PC-9 (cell line): ENCODE data around the gene NFKBIA. TPM values are rescaled to one million over a fixed set of nuclear protein-coding genes. Genes with fewer than 3 reads are reported as not detected.

ENCODE experiments used
- BruUV-seq: library from RNA; stranded (reverse); fragments of 400-500 nt; replicated peaks from 2 replicates; lab custom pipeline; 2021; lab: Mats Ljungman, UMichigan
- CTCF ChIA-PET: fragments of 300-600 bp; sonication (Branson Sonifier 250); formaldehyde crosslinking; loops from one replicate; lab custom pipeline; 2022; ENCODE audit warnings: antibody characterized with exemption; lab: Charles Lee
- POLR2A ChIA-PET: fragments of 300-600 bp; sonication (Branson Sonifier 250); formaldehyde crosslinking; loops from one replicate; lab custom pipeline; 2022; ENCODE audit warnings: antibody characterized with exemption; ENCODE audit not compliant: unreplicated experiment; lab: Charles Lee
- DNase-seq, 2 experiments: peaks; one replicate each; pipeline versions ENCODE4 v3.0.0 to v3.0.0-alpha.2; 2015 to 2022; ENCODE audit warnings: mixed read lengths in 1 of 2
- H2AFZ ChIP-seq: fragments of 200-600 bp; sonication (generic); 2 replicates; pipeline ENCODE4 v1.8.1; 2017; ENCODE audit warnings: antibody characterized with exemption
- H3F3A ChIP-seq: fragments of 200-600 bp; sonication (generic); 2 replicates; pipeline ENCODE4 v1.8.1; 2017; ENCODE audit warnings: antibody characterized with exemption, mild to moderate bottlenecking, low read depth; ENCODE audit not compliant: insufficient read depth
- H3K27ac ChIP-seq: fragments of 200-600 bp; sonication (generic); 2 replicates; pipeline ENCODE4 v1.6.1; 2016; ENCODE audit warnings: mixed run types
- H3K27me3 ChIP-seq: fragments of 200-600 bp; sonication (generic); 2 replicates; pipeline ENCODE4 v1.6.1; 2016; ENCODE audit warnings: low read depth, mixed run types; ENCODE audit not compliant: insufficient read depth
- H3K36me3 ChIP-seq: fragments of 200-600 bp; sonication (generic); 2 replicates; pipeline ENCODE4 v1.6.1; 2016; ENCODE audit warnings: low read depth, mixed run types
- H3K4me1 ChIP-seq: fragments of 200-600 bp; sonication (generic); replicated peaks from 2 replicates; pipeline ENCODE4 v1.6.1; 2016; ENCODE audit warnings: mixed run types; ENCODE audit not compliant: insufficient read depth
- H3K4me2 ChIP-seq: fragments of 200-600 bp; sonication (generic); 2 replicates; pipeline ENCODE4 v1.6.1; 2017; ENCODE audit warnings: mixed run types
- H3K4me3 ChIP-seq: fragments of 200-600 bp; sonication (generic); 2 replicates; pipeline ENCODE4 v1.6.1; 2016; ENCODE audit warnings: mixed run types
- H3K79me2 ChIP-seq: fragments of 200-600 bp; sonication (generic); 2 replicates; pipeline ENCODE4 v1.6.1; 2017; ENCODE audit warnings: low read depth, mixed run types
- H3K9me2 ChIP-seq: fragments of 200-600 bp; sonication (generic); 2 replicates; pipeline ENCODE4 v1.8.1; 2017; ENCODE audit warnings: mild to moderate bottlenecking; ENCODE audit not compliant: insufficient read depth
- H3K9me3 ChIP-seq: fragments of 200-600 bp; sonication (generic); 2 replicates; pipeline ENCODE4 v1.8.1; 2016; ENCODE audit warnings: low read depth; ENCODE audit not compliant: insufficient read depth
- H4K20me1 ChIP-seq: fragments of 200-600 bp; sonication (generic); 2 replicates; pipeline ENCODE4 v1.8.1; 2017; ENCODE audit not compliant: insufficient read depth
- EZH2 ChIP-seq: fragments of 200-600 bp; sonication (generic); IDR thresholded peaks from 2 replicates; pipeline ENCODE4 v1.8.0; 2017; ENCODE audit warnings: antibody characterized with exemption, low read depth
- intact Hi-C: fragments of 100-400 bp; cut with micrococcal nuclease; formaldehyde crosslinking; loops from one replicate; pipeline ENCODE4 v1.10.0; 2022; ENCODE audit not compliant: unreplicated experiment
- total RNA-seq: library from RNA; stranded (reverse); gene quantifications from 2 replicates; pipeline ENCODE4 v1.2.3, GENCODE V29; 2021
- TF ChIP-seq, protein P1 (sequence below): fragments of 200-600 bp; sonication (generic); conservative IDR thresholded peaks from 2 replicates; pipeline ENCODE4 v1.6.1; 2017; ENCODE audit warnings: mixed run types, antibody characterized with exemption, mild to moderate bottlenecking, moderate library complexity

The NFKBIA gene
- total RNA-seq, 1 experiment from 2014 or later = 34.8 TPM

DNA sequence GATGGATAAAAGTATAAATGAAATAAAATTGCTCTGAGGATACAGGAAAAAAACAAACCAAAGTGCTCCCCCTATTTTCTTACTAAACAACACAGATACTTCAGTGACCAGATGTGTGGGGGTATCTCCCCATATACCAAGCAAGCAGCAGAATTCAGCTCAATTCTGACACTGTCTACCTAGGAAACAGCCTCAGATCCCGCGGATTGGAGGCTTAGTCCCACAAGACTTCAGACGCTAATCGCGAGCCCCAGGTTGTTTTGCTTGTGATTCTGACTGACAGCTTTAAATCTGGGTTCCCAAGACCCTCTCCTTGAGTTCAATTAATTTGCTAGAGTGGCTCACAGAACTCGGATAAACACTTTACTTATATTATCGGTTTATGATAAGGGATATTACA, 17.3 kb downstream of the NFKBIA start:
- Histone ChIP-seq H3K36me3 (no peaks in the 10 kb centered on the region), H3K9me3 (no peaks in the 10 kb centered on the region), H2AFZ (no peak overlapping the region), H3K4me1 (peaks cover 18% of the 10 kb centered on the region), H3K27ac (no peak overlapping the region), H3K27me3 (no peaks in the 10 kb centered on the region), H3K79me2 (no peaks in the 10 kb centered on the region), H3K4me2 (no peak overlapping the region), H3F3A (peaks cover 4% of the 10 kb centered on the region; the same call in 1 of the 2 replicates), H4K20me1 (no peaks in the 10 kb centered on the region), H3K9me2 (no peaks in the 10 kb centered on the region), H3K4me3 (no peak overlapping the region)
- POLR2A ChIA-PET = interaction anchor here (0.6 to 0.7 kb wide), 2 partner anchors 13 to 73 kb away, joined by 5 to 24 read pairs; no protein-coding TSS in a partner anchor
- intact Hi-C loops = no loop called here
- no peak for TF ChIP-seq EZH2
- TF ChIP-seq, protein P1, sequence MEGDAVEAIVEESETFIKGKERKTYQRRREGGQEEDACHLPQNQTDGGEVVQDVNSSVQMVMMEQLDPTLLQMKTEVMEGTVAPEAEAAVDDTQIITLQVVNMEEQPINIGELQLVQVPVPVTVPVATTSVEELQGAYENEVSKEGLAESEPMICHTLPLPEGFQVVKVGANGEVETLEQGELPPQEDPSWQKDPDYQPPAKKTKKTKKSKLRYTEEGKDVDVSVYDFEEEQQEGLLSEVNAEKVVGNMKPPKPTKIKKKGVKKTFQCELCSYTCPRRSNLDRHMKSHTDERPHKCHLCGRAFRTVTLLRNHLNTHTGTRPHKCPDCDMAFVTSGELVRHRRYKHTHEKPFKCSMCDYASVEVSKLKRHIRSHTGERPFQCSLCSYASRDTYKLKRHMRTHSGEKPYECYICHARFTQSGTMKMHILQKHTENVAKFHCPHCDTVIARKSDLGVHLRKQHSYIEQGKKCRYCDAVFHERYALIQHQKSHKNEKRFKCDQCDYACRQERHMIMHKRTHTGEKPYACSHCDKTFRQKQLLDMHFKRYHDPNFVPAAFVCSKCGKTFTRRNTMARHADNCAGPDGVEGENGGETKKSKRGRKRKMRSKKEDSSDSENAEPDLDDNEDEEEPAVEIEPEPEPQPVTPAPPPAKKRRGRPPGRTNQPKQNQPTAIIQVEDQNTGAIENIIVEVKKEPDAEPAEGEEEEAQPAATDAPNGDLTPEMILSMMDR = no peak
- no peak for DNase-seq
- CTCF ChIA-PET = no interaction called here
- no TSS peak for BruUV-seq

DNA sequence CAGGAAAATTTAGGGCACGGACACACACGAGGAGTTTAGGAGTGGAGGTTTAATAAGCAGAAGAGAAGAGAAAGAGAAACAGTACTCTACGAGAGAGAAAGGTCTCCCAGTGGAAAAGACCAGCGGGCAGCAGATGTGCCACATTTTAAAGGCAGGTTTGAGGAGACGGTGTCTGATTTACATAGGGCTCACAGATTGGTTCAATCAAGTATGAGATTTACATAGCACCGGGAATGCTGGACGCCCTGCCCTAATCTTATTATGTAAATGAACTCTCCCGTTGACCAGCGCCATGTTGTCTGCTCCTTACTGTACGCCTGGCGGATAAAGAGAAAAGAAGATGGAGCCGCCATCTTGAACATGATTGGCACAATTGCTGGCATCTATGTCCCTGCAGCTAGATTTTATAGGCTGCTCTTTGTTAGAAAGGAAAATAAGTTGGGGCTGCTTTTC, 17.9 kb downstream of the NFKBIA start:
- Histone ChIP-seq H3K79me2 (no peaks in the 10 kb centered on the region), H2AFZ (no peak overlapping the region), H3K9me3 (no peaks in the 10 kb centered on the region), H3K27me3 (no peaks in the 10 kb centered on the region), H4K20me1 (no peaks in the 10 kb centered on the region), H3F3A (peaks cover 4% of the 10 kb centered on the region; the same call in 1 of the 2 replicates), H3K4me2 (no peak overlapping the region), H3K27ac (no peak overlapping the region), H3K36me3 (no peaks in the 10 kb centered on the region), H3K4me3 (no peak overlapping the region), H3K9me2 (no peaks in the 10 kb centered on the region), H3K4me1 (peaks cover 18% of the 10 kb centered on the region)
- BruUV-seq = no TSS peak
- TF ChIP-seq, protein P1 = no peak
- TF ChIP-seq EZH2 = no peak
- intact Hi-C loops = no loop called here
- POLR2A ChIA-PET = no interaction called here
- CTCF ChIA-PET = no interaction called here
- DNase-seq = no peak

DNA sequence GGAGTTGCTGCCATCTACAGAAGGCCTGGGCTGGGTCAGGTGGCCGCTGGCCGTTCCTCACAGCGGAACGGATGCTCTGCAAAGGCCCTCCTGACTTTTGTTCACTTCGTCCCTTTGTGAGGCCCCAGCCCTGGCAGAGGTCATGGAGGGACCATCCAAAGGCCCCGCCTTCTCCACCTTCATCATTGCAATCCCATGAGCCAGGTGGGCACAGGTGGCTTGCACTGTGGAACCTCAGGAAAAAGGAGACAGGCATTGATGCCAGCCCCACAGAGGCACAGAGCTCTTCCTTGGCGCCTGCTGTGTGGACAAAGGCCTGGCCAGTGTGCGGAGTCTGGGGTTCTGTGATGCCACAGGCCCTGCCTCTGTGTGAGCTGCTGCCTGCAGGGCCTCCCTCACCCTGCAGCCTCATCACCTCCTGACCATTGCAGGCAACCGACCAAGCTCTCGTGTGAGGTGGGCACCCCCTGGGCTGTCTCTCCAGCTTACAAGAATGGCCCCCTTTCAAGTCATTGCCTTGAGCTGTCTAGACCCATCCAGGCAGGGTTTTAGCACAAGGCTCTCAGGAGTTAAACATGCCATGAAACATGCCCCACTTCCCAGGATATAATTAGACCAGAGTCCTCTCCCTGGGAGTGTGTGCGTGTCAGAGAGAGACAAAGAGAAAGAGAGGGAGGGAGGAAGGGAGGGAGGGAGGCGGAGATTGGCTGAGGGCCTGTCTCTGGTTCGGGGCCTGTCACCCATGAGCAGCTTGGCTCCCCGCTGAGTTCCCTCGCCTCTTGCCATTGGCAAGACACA, 19.3 kb downstream of the NFKBIA start:
- no peaks in the 10 kb centered on the region for H4K20me1 ChIP-seq
- no peaks in the 10 kb centered on the region for H3K79me2 ChIP-seq
- H3K27me3 ChIP-seq = no peaks in the 10 kb centered on the region
- H3K4me2 ChIP-seq = no peak overlapping the region; the same call in 1 of the 2 replicates
- peaks cover 9% of the 10 kb centered on the region for H3K4me1 ChIP-seq
- no peak overlapping the region for H3K27ac ChIP-seq
- CTCF ChIA-PET = no interaction called here
- H3F3A ChIP-seq = peaks cover 4% of the 10 kb centered on the region; the same call in 1 of the 2 replicates
- H3K9me2 ChIP-seq = no peaks in the 10 kb centered on the region
- POLR2A ChIA-PET = no interaction called here
- H3K36me3 ChIP-seq = no peaks in the 10 kb centered on the region
- no peak overlapping the region for H3K4me3 ChIP-seq
- intact Hi-C loops = no loop called here
- no TSS peak for BruUV-seq
- no peak overlapping the region for H2AFZ ChIP-seq
- no peaks in the 10 kb centered on the region for H3K9me3 ChIP-seq
- TF ChIP-seq EZH2 = no peak
- TF ChIP-seq, protein P1 = no peak
- peak in 1 of 2 experiments; percentile 39 for DNase-seq
